ENCODE data around the gene DQX1.

The DQX1 gene

GRCh38 chr2:74554820-74555531 is 28.9 kb upstream of the DQX1 start:
- peak overlapping the region; percentile 87 for H3K4me3 ChIP-seq (ENCODE audit: low read depth, low read length)
- DNase-seq (ENCODE audit: low read depth) = peak; percentile 50
- TF ChIP-seq CTCF (conservative IDR thresholded peaks at IDR 0.05; ENCODE audit: low read depth, low read length) = no peak

DNA sequence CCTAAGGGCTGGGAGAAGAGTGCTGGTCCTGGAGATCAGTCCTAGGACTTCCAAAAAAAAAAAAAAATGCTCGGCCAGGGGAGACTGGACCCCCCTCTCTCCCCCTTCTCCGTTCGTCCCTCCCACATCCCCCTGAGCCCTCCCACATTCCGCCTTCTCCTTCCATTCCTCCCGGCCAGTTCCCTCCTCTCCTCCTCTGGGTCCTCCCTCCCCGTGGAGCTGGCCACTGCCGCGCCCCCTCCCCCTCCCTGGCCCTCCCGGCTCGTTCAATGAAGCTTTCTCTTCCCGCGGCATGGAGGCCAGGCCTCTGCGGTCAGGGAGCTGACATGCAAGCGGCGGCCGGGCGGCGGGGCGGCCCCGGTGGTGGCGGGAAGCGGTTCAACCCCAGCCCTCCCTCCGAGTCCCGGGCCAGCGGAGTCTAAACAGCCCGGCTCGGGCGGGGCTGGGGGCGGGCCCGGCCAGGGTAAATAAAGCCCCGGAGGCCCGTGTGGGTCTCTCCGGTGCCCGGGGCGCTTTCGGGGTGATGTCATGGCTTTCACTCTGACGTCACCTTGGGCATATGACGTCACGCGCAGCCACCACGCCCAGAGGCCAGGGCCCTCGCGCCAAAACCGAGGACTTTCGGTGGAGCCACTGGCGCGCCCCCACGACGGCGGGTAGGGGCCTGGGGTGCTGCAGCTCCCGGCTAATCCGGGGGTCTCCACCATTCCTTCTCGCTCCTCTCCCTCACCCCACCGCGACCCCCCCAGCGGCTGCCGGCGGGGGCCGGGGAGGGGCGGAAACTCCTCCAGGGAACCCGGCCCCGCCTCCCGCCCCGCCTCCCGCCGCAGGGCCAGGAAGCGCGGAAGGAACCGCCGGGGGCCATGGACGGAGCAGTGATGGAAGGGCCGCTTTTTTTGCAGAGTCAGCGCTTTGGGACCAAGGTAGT is 28.1 kb upstream of the DQX1 start, which contains the start of the genes DOK1 and LOXL3:
DOK1 (plus strand) TSS at position 829 of the 928 bp plus-strand sequence; CDS start at position 864, 35 bp downstream.
LOXL3 (minus strand) TSS at position 51 of the 928 bp plus-strand sequence. CDS start 1,308 bp downstream, outside the sequence.
- no peak for TF ChIP-seq CTCF (conservative IDR thresholded peaks at IDR 0.05; ENCODE audit: low read depth, low read length)
- DNase-seq (ENCODE audit: low read depth) = peak; percentile 88

GRCh38 chr2:74552914-74553811 is 27.1 kb upstream of the DQX1 start:
- no peak for DNase-seq (ENCODE audit: low read depth)
- peak overlapping the region; percentile 87 for H3K4me3 ChIP-seq (ENCODE audit: low read depth, low read length)
- TF ChIP-seq CTCF (conservative IDR thresholded peaks at IDR 0.05; ENCODE audit: low read depth, low read length) = no peak

More for the DNA sequence above, 28.1 kb upstream of the DQX1 start, which contains the start of the genes DOK1 and LOXL3:
- peak within 1 kb of the TSS; percentile 87 for H3K4me3 ChIP-seq (ENCODE audit: low read depth, low read length)

GRCh38 chr2:74551942-74552913 is 26.2 kb upstream of the DQX1 start:
- no peak for DNase-seq (ENCODE audit: low read depth)
- H3K4me3 ChIP-seq (ENCODE audit: low read depth, low read length) = no peak overlapping the region
- TF ChIP-seq CTCF (conservative IDR thresholded peaks at IDR 0.05; ENCODE audit: low read depth, low read length) = no peak

- H3K4me3 ChIP-seq (ENCODE audit: low read depth, low read length) = no peak overlapping the region
- no peak for DNase-seq (ENCODE audit: low read depth)
- no peak for TF ChIP-seq CTCF (conservative IDR thresholded peaks at IDR 0.05; ENCODE audit: low read depth, low read length)
Observed at GRCh38 chr2:74551530-74551929, 25.5 kb upstream of the DQX1 start.

Measured in choroid plexus epithelial cell (primary cell).